HG03521 (cell line): ENCODE data around the gene CA10.

Source experiments
- ATAC-seq: cut with Tn5 transposase; IDR thresholded peaks from one replicate; pipeline ENCODE4 v1.9.1; 2021; ENCODE audit warnings: mild to moderate bottlenecking, moderate library complexity; ENCODE audit not compliant: unreplicated experiment

Gene CA10

DNA sequence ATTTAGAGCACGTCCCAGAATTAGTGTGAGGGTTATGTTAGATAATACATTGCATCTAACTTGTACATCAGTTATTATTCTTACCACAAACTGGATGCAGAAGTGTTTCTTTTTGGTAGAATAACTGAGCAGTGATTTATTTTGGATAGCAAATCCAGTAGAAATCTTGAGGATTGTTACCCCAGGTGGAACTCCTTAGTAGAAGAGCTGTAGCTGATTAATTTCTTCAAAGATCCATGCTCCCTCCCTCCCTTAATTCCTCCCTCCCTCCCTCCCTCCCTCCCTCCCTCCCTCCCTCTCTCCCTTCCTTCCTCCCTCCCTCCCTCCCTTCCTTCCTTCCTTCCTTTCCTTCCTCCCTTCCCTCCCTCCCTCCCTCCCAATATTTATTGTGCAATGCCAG, 337.7 kb downstream of the CA10 start:
- no peak for ATAC-seq

DNA sequence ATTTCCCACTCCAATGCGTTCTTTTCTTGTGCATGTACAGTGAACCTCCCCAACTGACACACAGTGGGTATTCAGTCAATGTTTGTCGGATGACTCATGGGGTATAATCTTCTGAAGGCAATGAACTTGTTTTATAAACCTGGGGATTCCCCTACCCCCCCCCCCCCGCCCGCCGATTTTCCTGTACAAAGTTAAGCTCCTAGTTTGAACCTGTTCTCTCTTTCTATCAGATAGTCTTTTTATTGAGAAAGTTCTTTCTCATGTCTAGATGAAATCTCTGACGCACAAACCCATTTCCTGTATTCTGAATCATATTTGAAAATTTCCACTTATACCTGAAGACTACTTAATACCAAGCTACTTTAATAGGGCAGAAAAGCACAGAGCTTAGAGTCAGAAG, 338.3 kb downstream of the CA10 start:
- no peak for ATAC-seq

DNA sequence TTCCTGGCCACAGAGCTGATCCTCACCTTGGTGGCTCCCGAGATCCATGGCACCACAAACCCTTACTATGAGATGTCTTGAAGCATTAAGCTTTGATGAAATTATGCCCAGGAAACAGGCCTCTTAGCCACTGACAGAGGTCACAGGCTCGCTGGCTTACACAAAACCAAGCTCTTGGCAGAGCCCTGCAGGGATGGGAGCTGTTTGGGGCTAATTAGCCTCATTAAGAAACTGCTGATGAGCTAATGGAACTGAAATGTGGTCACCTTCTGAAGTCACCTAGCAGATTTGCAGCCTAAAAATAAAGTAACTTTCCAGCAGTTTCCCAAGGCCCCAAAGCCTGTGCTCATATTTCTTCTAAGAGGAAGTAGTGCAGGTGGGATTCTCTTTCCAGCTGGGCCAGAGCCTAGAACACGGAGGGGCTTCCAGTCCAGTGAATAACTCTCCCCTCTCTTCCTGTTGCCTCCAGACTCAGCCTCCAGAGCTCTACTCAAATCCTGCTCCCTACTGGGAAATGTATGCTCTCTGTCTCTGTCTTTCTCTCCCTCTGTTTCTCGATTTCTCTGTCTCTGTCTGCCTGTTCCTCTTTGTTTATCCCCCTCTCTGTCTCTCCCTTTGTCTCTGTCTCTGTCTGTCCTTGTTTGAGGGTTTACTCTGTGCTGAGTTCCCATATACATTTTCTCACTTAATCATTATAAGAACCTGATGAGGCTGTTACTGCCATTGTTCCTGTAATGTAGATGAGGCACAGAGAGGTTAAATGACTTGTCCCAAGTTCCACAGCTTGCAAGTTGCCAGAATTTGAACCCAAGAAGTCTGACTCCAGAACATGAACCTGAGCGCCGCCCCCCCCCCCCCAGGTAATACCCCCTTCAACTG, 338.9 kb downstream of the CA10 start:
- no peak for ATAC-seq

GRCh38 chr17:51818777-51819176, 339.7 kb downstream of the CA10 start:
- no peak for ATAC-seq

DNA sequence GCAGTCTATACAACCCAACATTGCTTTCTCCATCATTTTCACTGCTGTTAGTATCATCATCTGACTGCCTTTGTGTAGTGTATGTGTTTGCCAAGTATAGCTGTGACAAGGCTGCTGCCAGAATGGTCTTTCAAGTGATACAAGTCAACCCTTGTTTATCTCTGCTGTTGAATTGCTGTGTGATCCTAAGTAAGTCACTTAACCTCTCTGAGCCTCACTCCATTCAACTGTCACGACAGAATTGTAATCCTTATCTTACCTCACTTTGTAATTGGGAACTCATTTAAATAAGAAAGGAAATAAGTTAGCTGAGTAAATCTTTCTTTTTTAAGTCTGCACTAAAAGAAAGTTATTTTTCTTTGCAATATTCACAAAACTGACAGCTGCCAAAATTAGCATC, 340.6 kb downstream of the CA10 start:
- no peak for ATAC-seq

GRCh38 chr17:51817117-51817516, 341.4 kb downstream of the CA10 start:
- no peak for ATAC-seq

DNA sequence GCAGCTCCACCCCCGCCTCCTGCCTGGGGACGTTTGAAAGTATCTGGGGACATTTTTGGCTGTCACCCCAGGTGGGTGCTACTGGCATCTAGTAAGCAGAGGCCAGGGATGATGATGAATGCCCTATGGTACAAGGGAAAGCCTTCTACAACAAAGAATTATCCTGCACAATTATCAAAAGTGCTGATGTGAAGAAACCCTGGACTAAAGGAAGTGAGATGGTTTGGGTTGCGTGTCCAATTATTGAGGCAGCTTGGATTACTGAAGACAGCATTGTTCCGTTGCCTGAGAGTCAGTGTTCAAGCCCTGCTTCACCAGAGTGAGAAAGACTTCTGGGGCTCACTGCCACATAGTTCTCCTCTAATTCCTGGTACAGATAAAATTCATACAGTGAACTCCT, 343.4 kb downstream of the CA10 start:
- ATAC-seq, result no peak

DNA sequence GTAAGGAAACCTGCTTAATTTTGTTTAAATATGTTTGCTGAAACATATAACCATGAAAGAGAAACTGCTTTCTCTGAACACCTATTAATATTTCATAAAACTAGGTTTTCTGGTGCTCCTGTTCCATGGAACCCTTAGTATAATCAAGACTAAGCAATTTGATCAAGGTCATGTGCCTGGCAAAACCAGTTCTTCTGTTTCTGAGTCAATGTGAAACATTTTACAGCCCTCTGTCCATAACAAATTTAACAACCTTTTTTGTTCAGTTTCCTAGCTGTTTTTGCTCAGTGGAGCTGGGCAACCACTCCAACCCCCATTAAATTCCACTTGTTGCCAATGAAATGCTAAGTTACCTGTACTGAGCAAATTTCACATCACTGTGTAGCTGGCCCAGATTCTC, 344.0 kb downstream of the CA10 start:
- ATAC-seq, result no peak

- no peak for ATAC-seq
Observed at GRCh38 chr17:51813784-51814174, 344.7 kb downstream of the CA10 start.

- no peak for ATAC-seq
Observed at GRCh38 chr17:51813140-51813783, 345.3 kb downstream of the CA10 start.

DNA sequence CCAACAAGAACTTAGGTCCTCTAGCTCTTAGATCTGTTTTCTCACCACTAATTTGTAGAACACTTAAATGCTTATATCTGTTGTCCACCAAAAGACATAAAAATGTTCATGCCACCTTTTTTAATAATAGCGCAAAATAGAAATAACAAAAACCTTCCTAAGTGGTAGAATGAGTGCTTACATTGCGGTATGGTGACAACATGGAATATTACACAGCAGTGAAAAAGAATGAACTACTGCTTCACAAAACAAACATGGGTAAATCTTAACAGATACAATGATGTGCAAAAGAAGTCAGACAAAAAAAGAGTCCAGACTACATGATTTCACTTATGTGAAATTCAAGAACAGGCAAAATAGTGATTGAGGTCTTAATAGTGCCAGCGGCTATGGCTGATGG, 351.1 kb downstream of the CA10 start:
- ATAC-seq, result no peak

GRCh38 chr17:51805765-51806164, 352.7 kb downstream of the CA10 start:
- no peak for ATAC-seq

GRCh38 chr17:51805185-51805584, 353.3 kb downstream of the CA10 start:
- no peak for ATAC-seq

DNA sequence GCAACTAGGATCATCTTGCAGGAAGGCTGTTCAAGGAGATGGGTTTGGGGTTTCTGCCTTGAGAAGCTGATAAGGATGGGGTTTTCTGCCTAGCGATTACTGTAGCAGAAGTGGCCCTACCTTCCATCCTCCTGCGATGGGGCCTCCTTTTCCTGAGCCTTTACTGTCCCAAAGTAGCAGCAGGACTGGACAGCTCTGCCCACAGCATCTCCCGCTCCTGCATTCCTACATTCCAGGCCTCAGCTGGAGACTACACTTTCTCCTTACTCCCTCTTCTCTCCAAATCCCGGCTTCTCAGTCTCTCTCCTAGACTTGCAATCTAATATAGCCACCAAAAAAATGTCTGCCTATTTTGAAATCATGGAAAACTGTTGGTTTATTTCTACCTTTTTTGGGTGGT, 355.4 kb downstream of the CA10 start:
- no peak for ATAC-seq

- ATAC-seq, result no peak
Observed at GRCh38 chr17:51802544-51802943, 356.0 kb downstream of the CA10 start.

GRCh38 chr17:51801626-51802025, 356.9 kb downstream of the CA10 start:
- no peak for ATAC-seq

DNA sequence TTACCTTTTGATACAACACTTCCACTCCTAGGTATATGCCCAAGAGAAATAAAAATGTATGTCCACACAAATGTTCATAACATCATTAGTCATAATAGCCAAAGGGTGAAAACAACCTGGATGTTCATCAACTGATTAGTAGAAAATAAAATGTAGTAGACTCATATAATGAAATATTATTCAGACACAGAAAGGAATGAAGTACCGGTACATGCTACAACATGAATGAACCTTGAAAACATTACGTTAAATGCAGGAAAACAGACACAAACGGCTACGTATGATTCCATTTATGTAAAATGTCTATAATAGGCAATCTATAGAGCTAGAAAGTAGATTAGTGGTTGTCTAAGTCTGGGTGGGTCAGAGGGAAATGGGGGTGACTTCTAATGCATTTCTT, 358.5 kb downstream of the CA10 start:
- no peak for ATAC-seq

GRCh38 chr17:51799240-51799639, 359.3 kb downstream of the CA10 start:
- ATAC-seq, result no peak

DNA sequence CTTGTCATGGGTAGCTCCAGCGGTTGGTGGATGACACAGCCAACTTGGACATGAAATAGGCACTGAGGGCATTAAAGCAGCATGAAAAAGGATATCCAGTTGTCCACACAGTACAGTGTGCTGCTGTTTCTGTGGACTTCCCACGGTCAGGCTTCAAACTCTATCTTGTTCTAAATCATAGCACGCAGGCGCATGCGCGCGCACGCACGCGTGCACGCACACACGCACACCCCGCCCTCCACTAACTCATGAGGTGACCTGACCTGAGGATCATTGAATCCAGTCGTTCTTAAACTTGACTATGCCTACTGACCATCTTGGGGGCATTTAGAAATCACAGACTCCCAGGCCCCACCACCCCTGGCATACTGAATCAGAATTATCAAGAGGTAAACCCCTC, 361.4 kb downstream of the CA10 start:
- ATAC-seq, result no peak

DNA sequence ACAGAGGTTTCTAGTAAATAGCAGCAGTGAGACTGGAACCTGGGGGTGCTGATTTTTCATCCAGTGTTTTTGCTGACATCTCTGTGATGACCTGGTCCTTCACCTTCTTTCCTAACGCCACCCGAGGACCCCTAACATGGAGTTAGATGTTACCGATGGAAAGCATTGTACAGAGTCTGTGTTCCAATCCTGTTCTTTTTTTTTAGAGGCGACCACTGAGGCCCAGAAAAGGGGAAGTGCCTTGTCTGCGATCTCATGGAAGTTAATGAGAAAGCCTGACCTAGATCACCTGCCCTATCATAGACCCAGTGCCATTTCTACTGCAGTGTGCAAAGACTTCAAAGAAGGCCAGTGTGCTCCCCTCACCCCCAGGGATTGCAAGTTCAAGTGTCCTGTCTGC, 362.5 kb downstream of the CA10 start:
- no peak for ATAC-seq

DNA sequence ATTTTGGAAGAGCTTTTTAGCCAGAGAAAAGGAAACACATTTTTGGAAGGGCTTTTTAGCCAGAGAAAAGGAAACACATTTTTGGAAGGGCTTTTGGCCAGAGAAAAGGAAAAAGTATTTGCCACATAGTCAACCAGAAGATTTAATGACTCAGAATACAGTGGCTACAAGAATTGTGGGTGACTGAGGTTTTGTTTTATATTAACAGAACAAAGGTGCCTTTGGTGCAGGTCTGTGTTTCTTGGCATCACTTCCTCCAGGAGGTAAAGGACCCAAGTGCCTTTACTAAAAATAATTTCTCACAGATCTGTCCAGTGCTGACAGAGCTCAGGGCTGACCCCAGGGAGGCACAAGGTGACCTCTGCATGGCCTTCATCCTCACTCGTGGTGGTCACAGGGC, 363.1 kb downstream of the CA10 start:
- no peak for ATAC-seq

GRCh38 chr17:51794466-51794865, 364.0 kb downstream of the CA10 start:
- ATAC-seq, result no peak

DNA sequence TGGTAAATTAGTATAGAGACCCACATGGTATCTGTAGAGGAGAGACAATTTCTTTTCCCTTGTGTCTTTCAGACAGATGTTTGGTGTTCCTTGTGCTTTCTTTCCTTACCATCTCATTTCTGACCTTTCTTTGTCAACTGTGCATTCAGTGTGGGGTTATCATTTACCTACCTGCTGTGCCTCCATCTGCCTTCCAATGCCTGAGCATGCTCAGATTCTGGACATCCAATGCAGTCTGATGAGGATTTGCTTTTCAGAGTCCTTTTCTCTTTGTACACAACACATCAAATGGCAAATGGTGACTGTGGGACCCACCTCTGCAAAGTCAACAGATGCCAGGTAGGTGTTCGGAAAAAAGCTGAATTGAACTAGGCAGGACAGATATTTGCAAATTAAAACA, 364.8 kb downstream of the CA10 start:
- ATAC-seq, result no peak
